ENCODE results near the gene GALR3. TPM values are rescaled to one million over a fixed set of nuclear protein-coding genes. Genes with fewer than 3 reads are reported as not detected.

Gene GALR3
- total and polyA plus RNA-seq, 4 donors, result not detected

DNA sequence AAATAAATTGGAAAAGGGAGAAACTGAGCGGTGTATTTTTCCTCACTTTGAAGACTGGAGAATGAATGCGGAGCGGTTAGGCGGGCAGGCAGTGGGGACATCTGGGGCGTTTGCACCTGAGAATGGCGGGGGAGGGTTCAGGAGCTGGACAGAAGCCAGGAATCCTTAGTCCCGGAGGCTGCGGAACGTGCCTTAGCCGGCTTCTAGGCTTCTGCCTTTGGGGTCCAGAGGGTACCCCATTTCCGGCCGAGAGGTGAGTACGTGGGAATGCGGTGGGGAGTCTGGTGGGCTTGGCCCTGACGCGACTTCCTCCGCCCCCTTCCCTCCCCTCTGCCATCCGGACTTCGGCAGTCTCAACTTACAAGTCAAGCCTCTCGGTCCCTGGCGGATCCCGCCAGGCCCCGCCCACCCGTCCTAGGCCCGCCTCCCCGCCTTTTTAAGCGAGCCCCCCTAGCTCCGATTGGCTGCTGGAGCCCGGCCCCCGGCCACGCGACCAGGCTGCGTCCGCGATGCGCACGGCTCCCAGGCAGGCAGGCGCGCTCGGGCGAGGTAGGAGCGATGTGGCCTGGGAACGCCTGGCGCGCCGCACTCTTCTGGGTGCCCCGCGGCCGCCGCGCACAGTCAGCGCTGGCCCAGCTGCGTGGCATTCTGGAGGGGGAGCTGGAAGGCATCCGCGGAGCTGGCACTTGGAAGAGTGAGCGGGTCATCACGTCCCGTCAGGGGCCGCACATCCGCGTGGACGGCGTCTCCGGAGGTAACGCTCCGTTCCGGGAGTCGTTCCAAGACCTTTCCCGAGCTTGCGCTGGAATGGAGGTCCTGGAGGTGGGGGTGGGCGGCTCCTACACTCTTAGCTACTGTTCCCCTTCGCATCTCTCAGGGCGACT, 15.5 kb upstream of the GALR3 start, which contains the start of gene GCAT:
Gene GCAT, plus strand, starts transcription at position 525 of the 884 bp plus-strand sequence. Its CDS starts 34 bp downstream, at position 559.
- no peaks in the 10 kb centered on the region for H3K36me3 ChIP-seq (ENCODE audit: control insufficient read depth in 4 of 4, insufficient read depth in 3 of 4, low read depth in 1 of 4, low read length in 3 of 4)
- DNase-seq (ENCODE audit: low spot score), result peak; percentile 98
- peaks cover 10 to 53% (median 46%) of the 10 kb centered on the region in 4 donors for H3K4me1 ChIP-seq (ENCODE audit: control insufficient read depth in 4 of 4, insufficient read depth in 4 of 4, low read length in 3 of 4)
- TF ChIP-seq, protein P1, sequence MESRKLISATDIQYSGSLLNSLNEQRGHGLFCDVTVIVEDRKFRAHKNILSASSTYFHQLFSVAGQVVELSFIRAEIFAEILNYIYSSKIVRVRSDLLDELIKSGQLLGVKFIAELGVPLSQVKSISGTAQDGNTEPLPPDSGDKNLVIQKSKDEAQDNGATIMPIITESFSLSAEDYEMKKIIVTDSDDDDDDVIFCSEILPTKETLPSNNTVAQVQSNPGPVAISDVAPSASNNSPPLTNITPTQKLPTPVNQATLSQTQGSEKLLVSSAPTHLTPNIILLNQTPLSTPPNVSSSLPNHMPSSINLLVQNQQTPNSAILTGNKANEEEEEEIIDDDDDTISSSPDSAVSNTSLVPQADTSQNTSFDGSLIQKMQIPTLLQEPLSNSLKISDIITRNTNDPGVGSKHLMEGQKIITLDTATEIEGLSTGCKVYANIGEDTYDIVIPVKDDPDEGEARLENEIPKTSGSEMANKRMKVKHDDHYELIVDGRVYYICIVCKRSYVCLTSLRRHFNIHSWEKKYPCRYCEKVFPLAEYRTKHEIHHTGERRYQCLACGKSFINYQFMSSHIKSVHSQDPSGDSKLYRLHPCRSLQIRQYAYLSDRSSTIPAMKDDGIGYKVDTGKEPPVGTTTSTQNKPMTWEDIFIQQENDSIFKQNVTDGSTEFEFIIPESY (IDR thresholded peaks at IDR 0.05), result no peak
- TF ChIP-seq, protein P2, sequence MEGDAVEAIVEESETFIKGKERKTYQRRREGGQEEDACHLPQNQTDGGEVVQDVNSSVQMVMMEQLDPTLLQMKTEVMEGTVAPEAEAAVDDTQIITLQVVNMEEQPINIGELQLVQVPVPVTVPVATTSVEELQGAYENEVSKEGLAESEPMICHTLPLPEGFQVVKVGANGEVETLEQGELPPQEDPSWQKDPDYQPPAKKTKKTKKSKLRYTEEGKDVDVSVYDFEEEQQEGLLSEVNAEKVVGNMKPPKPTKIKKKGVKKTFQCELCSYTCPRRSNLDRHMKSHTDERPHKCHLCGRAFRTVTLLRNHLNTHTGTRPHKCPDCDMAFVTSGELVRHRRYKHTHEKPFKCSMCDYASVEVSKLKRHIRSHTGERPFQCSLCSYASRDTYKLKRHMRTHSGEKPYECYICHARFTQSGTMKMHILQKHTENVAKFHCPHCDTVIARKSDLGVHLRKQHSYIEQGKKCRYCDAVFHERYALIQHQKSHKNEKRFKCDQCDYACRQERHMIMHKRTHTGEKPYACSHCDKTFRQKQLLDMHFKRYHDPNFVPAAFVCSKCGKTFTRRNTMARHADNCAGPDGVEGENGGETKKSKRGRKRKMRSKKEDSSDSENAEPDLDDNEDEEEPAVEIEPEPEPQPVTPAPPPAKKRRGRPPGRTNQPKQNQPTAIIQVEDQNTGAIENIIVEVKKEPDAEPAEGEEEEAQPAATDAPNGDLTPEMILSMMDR (IDR thresholded peaks at IDR 0.05; ENCODE audit: low read depth, low read length, missing input control), result no peak
- TF ChIP-seq, protein P3, sequence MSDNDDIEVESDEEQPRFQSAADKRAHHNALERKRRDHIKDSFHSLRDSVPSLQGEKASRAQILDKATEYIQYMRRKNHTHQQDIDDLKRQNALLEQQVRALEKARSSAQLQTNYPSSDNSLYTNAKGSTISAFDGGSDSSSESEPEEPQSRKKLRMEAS (IDR thresholded peaks at IDR 0.05), result no peak
- TF ChIP-seq, protein P4, sequence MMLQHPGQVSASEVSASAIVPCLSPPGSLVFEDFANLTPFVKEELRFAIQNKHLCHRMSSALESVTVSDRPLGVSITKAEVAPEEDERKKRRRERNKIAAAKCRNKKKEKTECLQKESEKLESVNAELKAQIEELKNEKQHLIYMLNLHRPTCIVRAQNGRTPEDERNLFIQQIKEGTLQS (IDR thresholded peaks at IDR 0.05), result no peak
- TF ChIP-seq HNF4A (conservative IDR thresholded peaks at IDR 0.05) (peak in 1 of 2 donors; percentile 23), RAD21 (IDR thresholded peaks at IDR 0.05) (no peak), RXRA (IDR thresholded peaks at IDR 0.05) (peak in 1 of 2 donors; percentile 28), TAF1 (conservative IDR thresholded peaks at IDR 0.05) (peak; percentile 60), YY1 (IDR thresholded peaks at IDR 0.05) (peak; percentile 51), GABPA (IDR thresholded peaks at IDR 0.05 in 1 of 2, conservative IDR thresholded peaks at IDR 0.05 in 1 of 2) (peak in 1 of 2 donors; percentile 40), JUND (IDR thresholded peaks at IDR 0.05) (no peak), SP1 (IDR thresholded peaks at IDR 0.05) (peak; percentile 66), NR2F2 (IDR thresholded peaks at IDR 0.05) (no peak), HNF4G (IDR thresholded peaks at IDR 0.05) (no peak)
- TF ChIP-seq, protein P5, sequence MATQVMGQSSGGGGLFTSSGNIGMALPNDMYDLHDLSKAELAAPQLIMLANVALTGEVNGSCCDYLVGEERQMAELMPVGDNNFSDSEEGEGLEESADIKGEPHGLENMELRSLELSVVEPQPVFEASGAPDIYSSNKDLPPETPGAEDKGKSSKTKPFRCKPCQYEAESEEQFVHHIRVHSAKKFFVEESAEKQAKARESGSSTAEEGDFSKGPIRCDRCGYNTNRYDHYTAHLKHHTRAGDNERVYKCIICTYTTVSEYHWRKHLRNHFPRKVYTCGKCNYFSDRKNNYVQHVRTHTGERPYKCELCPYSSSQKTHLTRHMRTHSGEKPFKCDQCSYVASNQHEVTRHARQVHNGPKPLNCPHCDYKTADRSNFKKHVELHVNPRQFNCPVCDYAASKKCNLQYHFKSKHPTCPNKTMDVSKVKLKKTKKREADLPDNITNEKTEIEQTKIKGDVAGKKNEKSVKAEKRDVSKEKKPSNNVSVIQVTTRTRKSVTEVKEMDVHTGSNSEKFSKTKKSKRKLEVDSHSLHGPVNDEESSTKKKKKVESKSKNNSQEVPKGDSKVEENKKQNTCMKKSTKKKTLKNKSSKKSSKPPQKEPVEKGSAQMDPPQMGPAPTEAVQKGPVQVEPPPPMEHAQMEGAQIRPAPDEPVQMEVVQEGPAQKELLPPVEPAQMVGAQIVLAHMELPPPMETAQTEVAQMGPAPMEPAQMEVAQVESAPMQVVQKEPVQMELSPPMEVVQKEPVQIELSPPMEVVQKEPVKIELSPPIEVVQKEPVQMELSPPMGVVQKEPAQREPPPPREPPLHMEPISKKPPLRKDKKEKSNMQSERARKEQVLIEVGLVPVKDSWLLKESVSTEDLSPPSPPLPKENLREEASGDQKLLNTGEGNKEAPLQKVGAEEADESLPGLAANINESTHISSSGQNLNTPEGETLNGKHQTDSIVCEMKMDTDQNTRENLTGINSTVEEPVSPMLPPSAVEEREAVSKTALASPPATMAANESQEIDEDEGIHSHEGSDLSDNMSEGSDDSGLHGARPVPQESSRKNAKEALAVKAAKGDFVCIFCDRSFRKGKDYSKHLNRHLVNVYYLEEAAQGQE (IDR thresholded peaks at IDR 0.05), result peak; percentile 34
- under 1% methylated on average over 73 of the region's 73 CpGs for WGBS
- H3K27ac ChIP-seq (ENCODE audit: low read depth in 1 of 2, low read length in 2 of 2), result peak within 1 kb of the TSS; percentile 71 to 89
- no peaks in the 10 kb centered on the region for H3K27me3 ChIP-seq (ENCODE audit: control insufficient read depth in 4 of 4, insufficient read depth in 4 of 4, low read length in 3 of 4)
- no peaks in the 10 kb centered on the region for H3K9me3 ChIP-seq (ENCODE audit: control insufficient read depth in 4 of 4, low read length in 3 of 4)
- peak within 1 kb of the TSS; percentile 59 to 77 for H3K9ac ChIP-seq (ENCODE audit: low read depth in 1 of 2, low read length in 2 of 2)
- peak within 1 kb of the TSS; percentile 61 to 91 (median 82) for H3K4me3 ChIP-seq (ENCODE audit: low read depth in 1 of 3, low read length in 3 of 3)
